Transverse colon (tissue), 4 donors: Measurements from ENCODE around the gene CHRM5.
"Not testable (repeated sequence)": the region's sequence is repeated elsewhere in the genome, so short reads cannot be mapped to it uniquely, and the experiment has no call there.

ENCODE experiments used
- CTCF ChIP-seq, 5 experiments: fragments of 200-600 bp in 3 of 5; fragments of 450-650 bp in 2 of 5; sonication (generic) in 3 of 5; IDR thresholded peaks; 1 replicate in 2 of 5; 2 replicates in 3 of 5; pipeline ENCODE4 v1.5.1; 2016 to 2017; ENCODE audit warnings: antibody characterized with exemption in 5 of 5, inconsistent platforms in 3 of 5, mild to moderate bottlenecking in 2 of 5, moderate library complexity in 1 of 5
- POLR2AphosphoS5 ChIP-seq, 3 donors: sonication (generic); formaldehyde crosslinking; IDR thresholded peaks; one replicate each; pipeline ENCODE4 v1.6.1; 2016; ENCODE audit warnings: antibody characterized with exemption in 3 of 3

GRCh38 chr15:33995666-33996065 is 27.4 kb downstream of the CHRM5 start:
- TF ChIP-seq CTCF, POLR2AphosphoS5 (IDR thresholded peaks at IDR 0.05): not testable (repeated sequence)
